NCI-H1436 treated with DMSO at 0.1 percent for 48 hours (cell line): ENCODE results near the gene YARS1.

Experiments used
- DNase-seq: peaks from one replicate; lab custom pipeline; 2025; lab: John Stamatoyannopoulos, UW

Gene YARS1

GRCh38 chr1:32763221-32763620 lies 53.9 kb downstream of the YARS1 start:
- no peak for DNase-seq

- no peak for DNase-seq
These were observed 55.2 kb downstream of the YARS1 start for GRCh38 chr1:32761936-32762335.

GRCh38 chr1:32761253-32761877 lies 55.8 kb downstream of the YARS1 start:
- DNase-seq: no peak

GRCh38 chr1:32759997-32760623 lies 57.0 kb downstream of the YARS1 start:
- no peak for DNase-seq

- DNase-seq: no peak
These were observed 57.6 kb downstream of the YARS1 start for GRCh38 chr1:32759521-32759981.

- DNase-seq: no peak
These were observed 58.2 kb downstream of the YARS1 start for GRCh38 chr1:32758795-32759430.

- DNase-seq: no peak
These were observed 58.9 kb downstream of the YARS1 start for GRCh38 chr1:32758177-32758794.

- DNase-seq: no peak
These were observed 59.8 kb downstream of the YARS1 start for GRCh38 chr1:32757213-32757895.

- DNase-seq: no peak
These were observed 61.4 kb downstream of the YARS1 start for GRCh38 chr1:32755810-32756159.

GRCh38 chr1:32755098-32755809 lies 61.9 kb downstream of the YARS1 start:
- no peak for DNase-seq

GRCh38 chr1:32754317-32755097 lies 62.7 kb downstream of the YARS1 start:
- DNase-seq: no peak

- DNase-seq: no peak
These were observed 63.4 kb downstream of the YARS1 start for GRCh38 chr1:32753532-32754316.

- DNase-seq: no peak
These were observed 67.4 kb downstream of the YARS1 start for GRCh38 chr1:32749771-32750170.

GRCh38 chr1:32749332-32749731 lies 67.8 kb downstream of the YARS1 start:
- DNase-seq: no peak

- DNase-seq: no peak
These were observed 68.2 kb downstream of the YARS1 start for GRCh38 chr1:32748926-32749325.

GRCh38 chr1:32748348-32748747 lies 68.8 kb downstream of the YARS1 start:
- DNase-seq: no peak

- no peak for DNase-seq
These were observed 71.0 kb downstream of the YARS1 start for GRCh38 chr1:32746130-32746529.

- DNase-seq: no peak
These were observed 73.1 kb downstream of the YARS1 start for GRCh38 chr1:32744071-32744425.

GRCh38 chr1:32743380-32744070 lies 73.6 kb downstream of the YARS1 start:
- DNase-seq: no peak

- no peak for DNase-seq
These were observed 74.2 kb downstream of the YARS1 start for GRCh38 chr1:32742956-32743355.
